ENCODE data around the gene NT5M.

Gene NT5M

GRCh38 chr17:17395885-17396284 lies 92.7 kb downstream of the NT5M start:
- no peak for DNase-seq

Data from activated CD4-positive, CD25-positive, alpha-beta regulatory T cell (primary cell).